ENCODE measurements around the gene OPCML. TPM values are rescaled to one million over a fixed set of nuclear protein-coding genes. Genes with fewer than 3 reads are reported as not detected.

Gene OPCML
- total RNA-seq, 1 experiment from 2014 or later = not detected

DNA sequence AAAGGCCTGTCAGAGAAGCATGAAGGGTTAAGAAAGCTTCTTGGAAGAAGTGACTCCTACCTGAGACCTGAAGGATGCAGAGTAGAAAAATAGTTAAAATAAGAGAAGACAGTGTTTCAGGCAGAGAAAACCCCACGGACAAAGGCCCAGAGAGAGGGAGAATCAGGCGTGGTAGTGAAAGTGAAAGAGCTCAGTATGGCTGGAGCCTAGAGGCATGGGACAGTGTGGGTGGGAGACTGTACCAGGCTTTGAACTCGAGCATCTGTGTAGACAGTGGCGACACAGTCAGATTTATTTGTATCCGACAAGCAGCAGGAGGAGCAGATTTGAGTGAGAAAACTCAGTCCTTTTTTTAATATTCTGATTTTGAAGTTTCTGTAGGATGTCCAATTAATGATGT lies 360.0 kb downstream of the OPCML start:
- TF ChIP-seq, protein P1, sequence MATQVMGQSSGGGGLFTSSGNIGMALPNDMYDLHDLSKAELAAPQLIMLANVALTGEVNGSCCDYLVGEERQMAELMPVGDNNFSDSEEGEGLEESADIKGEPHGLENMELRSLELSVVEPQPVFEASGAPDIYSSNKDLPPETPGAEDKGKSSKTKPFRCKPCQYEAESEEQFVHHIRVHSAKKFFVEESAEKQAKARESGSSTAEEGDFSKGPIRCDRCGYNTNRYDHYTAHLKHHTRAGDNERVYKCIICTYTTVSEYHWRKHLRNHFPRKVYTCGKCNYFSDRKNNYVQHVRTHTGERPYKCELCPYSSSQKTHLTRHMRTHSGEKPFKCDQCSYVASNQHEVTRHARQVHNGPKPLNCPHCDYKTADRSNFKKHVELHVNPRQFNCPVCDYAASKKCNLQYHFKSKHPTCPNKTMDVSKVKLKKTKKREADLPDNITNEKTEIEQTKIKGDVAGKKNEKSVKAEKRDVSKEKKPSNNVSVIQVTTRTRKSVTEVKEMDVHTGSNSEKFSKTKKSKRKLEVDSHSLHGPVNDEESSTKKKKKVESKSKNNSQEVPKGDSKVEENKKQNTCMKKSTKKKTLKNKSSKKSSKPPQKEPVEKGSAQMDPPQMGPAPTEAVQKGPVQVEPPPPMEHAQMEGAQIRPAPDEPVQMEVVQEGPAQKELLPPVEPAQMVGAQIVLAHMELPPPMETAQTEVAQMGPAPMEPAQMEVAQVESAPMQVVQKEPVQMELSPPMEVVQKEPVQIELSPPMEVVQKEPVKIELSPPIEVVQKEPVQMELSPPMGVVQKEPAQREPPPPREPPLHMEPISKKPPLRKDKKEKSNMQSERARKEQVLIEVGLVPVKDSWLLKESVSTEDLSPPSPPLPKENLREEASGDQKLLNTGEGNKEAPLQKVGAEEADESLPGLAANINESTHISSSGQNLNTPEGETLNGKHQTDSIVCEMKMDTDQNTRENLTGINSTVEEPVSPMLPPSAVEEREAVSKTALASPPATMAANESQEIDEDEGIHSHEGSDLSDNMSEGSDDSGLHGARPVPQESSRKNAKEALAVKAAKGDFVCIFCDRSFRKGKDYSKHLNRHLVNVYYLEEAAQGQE (IDR thresholded peaks at IDR 0.05; ENCODE audit: insufficient read depth in 1 of 2, low read depth in 2 of 2, low read length in 1 of 2) = no peak
- TF ChIP-seq SIN3A (IDR thresholded peaks at IDR 0.05; ENCODE audit: borderline replicate concordance, insufficient read depth, low read depth, low read length) (no peak), POLR2AphosphoS5 (IDR thresholded peaks at IDR 0.05; ENCODE audit: low read depth, low read length) (no peak), TCF7L2 (IDR thresholded peaks at IDR 0.05; ENCODE audit: low read depth, low read length) (no peak)
- TF ChIP-seq, protein P2, sequence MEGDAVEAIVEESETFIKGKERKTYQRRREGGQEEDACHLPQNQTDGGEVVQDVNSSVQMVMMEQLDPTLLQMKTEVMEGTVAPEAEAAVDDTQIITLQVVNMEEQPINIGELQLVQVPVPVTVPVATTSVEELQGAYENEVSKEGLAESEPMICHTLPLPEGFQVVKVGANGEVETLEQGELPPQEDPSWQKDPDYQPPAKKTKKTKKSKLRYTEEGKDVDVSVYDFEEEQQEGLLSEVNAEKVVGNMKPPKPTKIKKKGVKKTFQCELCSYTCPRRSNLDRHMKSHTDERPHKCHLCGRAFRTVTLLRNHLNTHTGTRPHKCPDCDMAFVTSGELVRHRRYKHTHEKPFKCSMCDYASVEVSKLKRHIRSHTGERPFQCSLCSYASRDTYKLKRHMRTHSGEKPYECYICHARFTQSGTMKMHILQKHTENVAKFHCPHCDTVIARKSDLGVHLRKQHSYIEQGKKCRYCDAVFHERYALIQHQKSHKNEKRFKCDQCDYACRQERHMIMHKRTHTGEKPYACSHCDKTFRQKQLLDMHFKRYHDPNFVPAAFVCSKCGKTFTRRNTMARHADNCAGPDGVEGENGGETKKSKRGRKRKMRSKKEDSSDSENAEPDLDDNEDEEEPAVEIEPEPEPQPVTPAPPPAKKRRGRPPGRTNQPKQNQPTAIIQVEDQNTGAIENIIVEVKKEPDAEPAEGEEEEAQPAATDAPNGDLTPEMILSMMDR (IDR thresholded peaks at IDR 0.05) = no peak
- ATAC-seq (no peak), DNase-seq (ENCODE audit: low read depth, low spot score) (no peak)
- intact Hi-C loops (cut with micrococcal nuclease; ENCODE audit: unreplicated experiment) (no loop called here), in situ Hi-C loops (cut with HindIII; ENCODE audit: low pct_unique_long_range_greater_than_20kb, low sequenced_read_pairs) (no loop called here)
- no peak overlapping the region for H3K27ac ChIP-seq (ENCODE audit: low read length)
- H3K9me3 ChIP-seq (ENCODE audit: control insufficient read depth, insufficient read depth, low read depth, low read length) = no peaks in the 10 kb centered on the region
- BruUV-seq (replicated peaks) = no TSS peak
- ChIA-PET CTCF (no interaction called here), POLR2A (no interaction called here)
- no peak overlapping the region for H3K4me3 ChIP-seq (ENCODE audit: low read depth in 2 of 2, low read length in 2 of 2)
- H3K4me1 ChIP-seq (ENCODE audit: control insufficient read depth, insufficient read depth, low read length) = no peaks in the 10 kb centered on the region
- no peaks in the 10 kb centered on the region for H3K27me3 ChIP-seq (ENCODE audit: control insufficient read depth, insufficient read depth, low read length)
- no peaks in the 10 kb centered on the region for H3K36me3 ChIP-seq (ENCODE audit: control insufficient read depth, insufficient read depth, low read length)

DNA sequence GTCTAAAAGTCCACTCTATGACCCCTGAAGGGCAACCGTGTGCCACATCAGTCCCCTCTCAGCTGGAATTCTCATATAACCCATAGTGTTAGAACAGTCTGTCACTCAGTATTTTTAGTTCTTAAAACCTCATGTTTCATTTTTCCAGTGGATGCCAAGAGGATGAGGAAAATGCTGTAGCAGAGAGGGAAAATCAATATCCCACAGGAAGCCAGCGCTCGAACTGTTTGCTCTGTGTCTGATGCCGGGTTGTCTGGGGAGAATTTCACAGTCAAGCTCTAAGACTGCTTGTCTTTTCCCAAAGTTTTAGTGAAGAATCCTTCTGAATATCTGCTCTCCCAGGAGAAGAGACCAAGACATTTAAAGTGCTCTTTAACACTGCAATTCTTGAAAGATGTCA lies 360.9 kb downstream of the OPCML start:
- DNase-seq (ENCODE audit: low read depth, low spot score) (no peak), ATAC-seq (no peak)
- intact Hi-C loops (cut with micrococcal nuclease; ENCODE audit: unreplicated experiment) = no loop called here
- ChIA-PET POLR2A (no interaction called here), CTCF (no interaction called here)
- no peaks in the 10 kb centered on the region for H3K9me3 ChIP-seq (ENCODE audit: control insufficient read depth, insufficient read depth, low read depth, low read length)
- H3K27me3 ChIP-seq (ENCODE audit: control insufficient read depth, insufficient read depth, low read length) = no peaks in the 10 kb centered on the region
- H3K36me3 ChIP-seq (ENCODE audit: control insufficient read depth, insufficient read depth, low read length) = no peaks in the 10 kb centered on the region
- H3K27ac ChIP-seq (ENCODE audit: low read length) = no peak overlapping the region
- BruUV-seq (replicated peaks) = no TSS peak
- H3K4me3 ChIP-seq (ENCODE audit: low read depth in 2 of 2, low read length in 2 of 2) = no peak overlapping the region
- no peaks in the 10 kb centered on the region for H3K4me1 ChIP-seq (ENCODE audit: control insufficient read depth, insufficient read depth, low read length)
- in situ Hi-C loops (cut with HindIII; ENCODE audit: low pct_unique_long_range_greater_than_20kb, low sequenced_read_pairs) = no loop called here
- TF ChIP-seq SIN3A (IDR thresholded peaks at IDR 0.05; ENCODE audit: borderline replicate concordance, insufficient read depth, low read depth, low read length) = no peak
- TF ChIP-seq, protein P2 (IDR thresholded peaks at IDR 0.05) = no peak
- no peak for TF ChIP-seq TCF7L2 (IDR thresholded peaks at IDR 0.05; ENCODE audit: low read depth, low read length)
- TF ChIP-seq POLR2AphosphoS5 (IDR thresholded peaks at IDR 0.05; ENCODE audit: low read depth, low read length) = no peak
- TF ChIP-seq, protein P1 (IDR thresholded peaks at IDR 0.05; ENCODE audit: insufficient read depth in 1 of 2, low read depth in 2 of 2, low read length in 1 of 2) = no peak
